OCI-LY3 (cell line): ENCODE data around the gene MRPL4.

Experiments
- H2AFZ ChIP-seq: fragments of 200-600, 300-600 bp; shearing (Covaris generic); 2 replicates; pipeline ENCODE4 v1.6.0; 2014; ENCODE audit warnings: antibody characterized with exemption, low read depth, low read length
- H3K27ac ChIP-seq: fragments of 200-600, 300-600 bp; sonication (generic); 2 replicates; pipeline ENCODE4 v1.5.1; 2014; ENCODE audit warnings: mild to moderate bottlenecking, low read length, moderate library complexity, mixed read lengths
- H3K27me3 ChIP-seq: fragments of 200-600, 300-600 bp; sonication (generic); 2 replicates; pipeline ENCODE4 v1.6.1; 2014; ENCODE audit warnings: low read depth, low read length, mixed read lengths
- H3K36me3 ChIP-seq: fragments of 200-600, 300-600 bp; sonication (generic); replicated peaks from 2 replicates; pipeline ENCODE3; 2014; ENCODE audit warnings: low read depth, low read length, mixed read lengths
- H3K4me1 ChIP-seq: fragments of 300-600, 200-600 bp; sonication (generic); 2 replicates; pipeline ENCODE4 v1.6.1; 2014; ENCODE audit warnings: low read length, mixed read lengths
- H3K4me2 ChIP-seq: fragments of 200-600, 300-600 bp; sonication (generic); 2 replicates; pipeline ENCODE4 v1.6.1; 2014; ENCODE audit warnings: low read length, mixed read lengths
- H3K4me3 ChIP-seq: fragments of 300-600, 200-600 bp; sonication (generic); 2 replicates; pipeline ENCODE4 v1.5.1; 2014; ENCODE audit warnings: antibody characterized with exemption, mild to moderate bottlenecking, low read length, moderate library complexity
- H3K79me2 ChIP-seq: fragments of 300-600, 200-600 bp; shearing (Covaris generic); 2 replicates; pipeline ENCODE4 v1.6.1; 2014; ENCODE audit warnings: mild to moderate bottlenecking, low read length, mixed read lengths
- H3K9ac ChIP-seq: fragments of 300-600, 200-600 bp; shearing (Covaris generic); 2 replicates; pipeline ENCODE4 v1.6.0; 2014; ENCODE audit warnings: mild to moderate bottlenecking, low read length, moderate library complexity
- H3K9me3 ChIP-seq: fragments of 200-600, 300-600 bp; shearing (Covaris generic); 2 replicates; pipeline ENCODE4 v1.6.1; 2014; ENCODE audit warnings: low read length, mixed read lengths; ENCODE audit not compliant: insufficient read depth
- H4K20me1 ChIP-seq: fragments of 200-600, 300-600 bp; sonication (generic); 2 replicates; pipeline ENCODE4 v1.6.1; 2016; ENCODE audit warnings: low read length, mixed read lengths; ENCODE audit not compliant: insufficient read depth
- CTCF ChIP-seq: fragments of 200-600, 300-600 bp; sonication (generic); IDR thresholded peaks from 2 replicates; pipeline ENCODE4 v1.5.1; 2014; ENCODE audit warnings: antibody characterized with exemption, low read length, low read depth
- EZH2phosphoT487 ChIP-seq: fragments of 200-600 bp; shearing (Covaris generic); IDR thresholded peaks from 2 replicates; pipeline ENCODE4 v1.6.1; 2018; ENCODE audit warnings: antibody characterized with exemption, mixed run types, low read depth

Gene MRPL4

DNA sequence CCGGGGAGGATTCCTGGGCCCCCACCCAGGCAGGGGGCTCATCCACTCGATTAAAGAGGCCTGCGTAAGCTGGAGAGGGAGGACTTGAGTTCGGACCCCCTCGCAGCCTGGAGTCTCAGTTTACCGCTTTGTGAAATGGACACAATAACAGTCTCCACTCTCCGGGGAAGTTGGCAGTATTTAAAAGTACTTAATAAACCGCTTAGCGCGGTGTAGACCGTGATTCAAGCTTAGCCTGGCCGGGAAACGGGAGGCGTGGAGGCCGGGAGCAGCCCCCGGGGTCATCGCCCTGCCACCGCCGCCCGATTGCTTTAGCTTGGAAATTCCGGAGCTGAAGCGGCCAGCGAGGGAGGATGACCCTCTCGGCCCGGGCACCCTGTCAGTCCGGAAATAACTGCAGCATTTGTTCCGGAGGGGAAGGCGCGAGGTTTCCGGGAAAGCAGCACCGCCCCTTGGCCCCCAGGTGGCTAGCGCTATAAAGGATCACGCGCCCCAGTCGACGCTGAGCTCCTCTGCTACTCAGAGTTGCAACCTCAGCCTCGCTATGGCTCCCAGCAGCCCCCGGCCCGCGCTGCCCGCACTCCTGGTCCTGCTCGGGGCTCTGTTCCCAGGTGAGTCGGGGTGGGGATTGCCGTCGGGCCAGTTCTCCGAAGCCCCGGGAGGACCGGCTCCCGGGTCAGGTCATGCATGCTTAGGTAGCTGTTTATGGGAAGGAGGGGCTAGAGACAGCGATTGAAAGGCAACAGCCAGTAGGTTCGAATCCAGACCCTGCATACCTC is 18.8 kb downstream of the MRPL4 start, which contains the start of gene ICAM1:
Gene ICAM1 (plus strand): TSS at position 505 of the 779 bp plus-strand sequence. CDS start 40 bp downstream, at position 545.
- peak within 1 kb of the TSS; percentile 82 for H3K4me3 ChIP-seq

GRCh38 chr19:10271543-10272086 is 19.6 kb downstream of the MRPL4 start:
- Histone ChIP-seq H3K4me3 (peak overlapping the region; percentile 82), H3K9me3 (no peaks in the 10 kb centered on the region), H3K27me3 (no peaks in the 10 kb centered on the region), H2AFZ (no peak overlapping the region), H3K36me3 (peaks cover 32% of the 10 kb centered on the region), H3K9ac (peak overlapping the region; percentile 95), H3K4me2 (peak overlapping the region; percentile 98), H3K79me2 (peaks cover 71% of the 10 kb centered on the region), H4K20me1 (peaks cover 35% of the 10 kb centered on the region), H3K27ac (peak overlapping the region; percentile 93), H3K4me1 (peaks cover 37% of the 10 kb centered on the region)
- TF ChIP-seq EZH2phosphoT487 (no peak), CTCF (no peak)

More for the DNA sequence above, 18.8 kb downstream of the MRPL4 start, which contains the start of gene ICAM1:
- H3K9ac ChIP-seq, result peak within 1 kb of the TSS; percentile 95
- no peak for TF ChIP-seq EZH2phosphoT487
- H3K79me2 ChIP-seq, result peaks cover 63% of the 10 kb centered on the region
- no peaks in the 10 kb centered on the region for H3K27me3 ChIP-seq
- H3K4me1 ChIP-seq, result peaks cover 33% of the 10 kb centered on the region
- peak within 1 kb of the TSS; percentile 59; the same call in 1 of the 2 replicates for H2AFZ ChIP-seq
- H3K27ac ChIP-seq, result peak within 1 kb of the TSS; percentile 93
- no peaks in the 10 kb centered on the region for H3K9me3 ChIP-seq
- H3K36me3 ChIP-seq, result peaks cover 27% of the 10 kb centered on the region
- peaks cover 28% of the 10 kb centered on the region for H4K20me1 ChIP-seq
- peak within 1 kb of the TSS; percentile 98 for H3K4me2 ChIP-seq

GRCh38 chr19:10274589-10274988 is 22.6 kb downstream of the MRPL4 start:
- peaks cover 57% of the 10 kb centered on the region for H3K36me3 ChIP-seq
- H3K4me3 ChIP-seq, result peak overlapping the region; percentile 23; the same call in 1 of the 2 replicates
- H3K9ac ChIP-seq, result no peak overlapping the region
- no peaks in the 10 kb centered on the region for H3K9me3 ChIP-seq
- no peak for TF ChIP-seq CTCF
- no peaks in the 10 kb centered on the region for H3K27me3 ChIP-seq
- no peak overlapping the region for H2AFZ ChIP-seq
- H3K4me1 ChIP-seq, result peaks cover 58% of the 10 kb centered on the region
- peaks cover 99% of the 10 kb centered on the region for H3K79me2 ChIP-seq
- peak overlapping the region; percentile 32; the same call in 1 of the 2 replicates for H3K4me2 ChIP-seq
- H3K27ac ChIP-seq, result peak overlapping the region; percentile 40
- peaks cover 63% of the 10 kb centered on the region for H4K20me1 ChIP-seq

- no peak overlapping the region for H3K9ac ChIP-seq
- H3K4me1 ChIP-seq, result peaks cover 49% of the 10 kb centered on the region
- H2AFZ ChIP-seq, result no peak overlapping the region
- H3K79me2 ChIP-seq, result peaks cover 94% of the 10 kb centered on the region
- 0 out of 2 replicates have a peak overlapping the region, but pooled peaks have one; percentile 0 for H3K4me2 ChIP-seq
- peak overlapping the region; percentile 27 for H3K27ac ChIP-seq
- no peaks in the 10 kb centered on the region for H3K27me3 ChIP-seq
- no peak overlapping the region for H3K4me3 ChIP-seq
- peaks cover 86% of the 10 kb centered on the region for H4K20me1 ChIP-seq
- no peaks in the 10 kb centered on the region for H3K9me3 ChIP-seq
- TF ChIP-seq CTCF (no peak), EZH2phosphoT487 (no peak)
- peaks cover 64% of the 10 kb centered on the region for H3K36me3 ChIP-seq
Measured at GRCh38 chr19:10277795-10278589, 26.0 kb downstream of the MRPL4 start.
